Adrenal gland (tissue), 5 donors: ENCODE data around the gene STMN3.

Experiments
- POLR2A ChIP-seq, 2 donors: fragments of 450-650 bp; IDR thresholded peaks; one replicate each; pipeline ENCODE4 v1.6.1; 2017; ENCODE audit warnings: antibody characterized with exemption in 2 of 2, mild to moderate bottlenecking in 2 of 2, moderate library complexity in 1 of 2
- TF ChIP-seq, protein P1 (sequence below), 6 experiments: fragments of 450-650 bp in 4 of 6; fragments of 200-600 bp in 2 of 6; sonication (generic) in 1 of 6; IDR thresholded peaks; 1 replicate in 5 of 6; 2 replicates in 1 of 6; pipeline versions ENCODE4 v1.5.1 to v1.8.0; 2016 to 2021; ENCODE audit warnings: antibody characterized with exemption in 6 of 6, mild to moderate bottlenecking in 2 of 6, moderate library complexity in 1 of 6
- donor health status: DM: no; HTN: no; CAD: no.

DNA sequence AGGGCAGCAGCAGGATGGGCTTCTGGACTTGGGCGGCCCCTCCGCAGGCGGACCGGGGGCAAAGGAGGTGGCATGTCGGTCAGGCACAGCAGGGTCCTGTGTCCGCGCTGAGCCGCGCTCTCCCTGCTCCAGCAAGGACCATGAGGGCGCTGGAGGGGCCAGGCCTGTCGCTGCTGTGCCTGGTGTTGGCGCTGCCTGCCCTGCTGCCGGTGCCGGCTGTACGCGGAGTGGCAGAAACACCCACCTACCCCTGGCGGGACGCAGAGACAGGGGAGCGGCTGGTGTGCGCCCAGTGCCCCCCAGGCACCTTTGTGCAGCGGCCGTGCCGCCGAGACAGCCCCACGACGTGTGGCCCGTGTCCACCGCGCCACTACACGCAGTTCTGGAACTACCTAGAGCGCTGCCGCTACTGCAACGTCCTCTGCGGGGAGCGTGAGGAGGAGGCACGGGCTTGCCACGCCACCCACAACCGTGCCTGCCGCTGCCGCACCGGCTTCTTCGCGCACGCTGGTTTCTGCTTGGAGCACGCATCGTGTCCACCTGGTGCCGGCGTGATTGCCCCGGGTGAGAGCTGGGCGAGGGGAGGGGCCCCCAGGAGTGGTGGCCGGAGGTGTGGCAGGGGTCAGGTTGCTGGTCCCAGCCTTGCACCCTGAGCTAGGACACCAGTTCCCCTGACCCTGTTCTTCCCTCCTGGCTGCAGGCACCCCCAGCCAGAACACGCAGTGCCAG lies 43.6 kb upstream of the STMN3 start, which contains the start of gene TNFRSF6B:
- TF ChIP-seq, protein P1, sequence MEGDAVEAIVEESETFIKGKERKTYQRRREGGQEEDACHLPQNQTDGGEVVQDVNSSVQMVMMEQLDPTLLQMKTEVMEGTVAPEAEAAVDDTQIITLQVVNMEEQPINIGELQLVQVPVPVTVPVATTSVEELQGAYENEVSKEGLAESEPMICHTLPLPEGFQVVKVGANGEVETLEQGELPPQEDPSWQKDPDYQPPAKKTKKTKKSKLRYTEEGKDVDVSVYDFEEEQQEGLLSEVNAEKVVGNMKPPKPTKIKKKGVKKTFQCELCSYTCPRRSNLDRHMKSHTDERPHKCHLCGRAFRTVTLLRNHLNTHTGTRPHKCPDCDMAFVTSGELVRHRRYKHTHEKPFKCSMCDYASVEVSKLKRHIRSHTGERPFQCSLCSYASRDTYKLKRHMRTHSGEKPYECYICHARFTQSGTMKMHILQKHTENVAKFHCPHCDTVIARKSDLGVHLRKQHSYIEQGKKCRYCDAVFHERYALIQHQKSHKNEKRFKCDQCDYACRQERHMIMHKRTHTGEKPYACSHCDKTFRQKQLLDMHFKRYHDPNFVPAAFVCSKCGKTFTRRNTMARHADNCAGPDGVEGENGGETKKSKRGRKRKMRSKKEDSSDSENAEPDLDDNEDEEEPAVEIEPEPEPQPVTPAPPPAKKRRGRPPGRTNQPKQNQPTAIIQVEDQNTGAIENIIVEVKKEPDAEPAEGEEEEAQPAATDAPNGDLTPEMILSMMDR (IDR thresholded peaks at IDR 0.05): no peak
- no peak for TF ChIP-seq POLR2A (IDR thresholded peaks at IDR 0.05)
